Endothelial cell of umbilical vein (primary cell): ENCODE results near the gene ZMIZ1. TPM values are rescaled to one million over a fixed set of nuclear protein-coding genes. Genes with fewer than 3 reads are reported as not detected.

Experiments
- BruUV-seq: library from RNA; stranded (reverse); fragments of 400-500 nt; replicated peaks from 2 replicates; lab custom pipeline; 2021; lab: Mats Ljungman, UMichigan
- CTCF ChIA-PET: fragments of 300-600, 350-600 bp; sonication (Branson Sonifier 250); formaldehyde crosslinking; loops from one replicate; lab custom pipeline; 2021; ENCODE audit warnings: antibody characterized with exemption, inconsistent platforms; lab: Charles Lee
- POLR2A ChIA-PET: fragments of 300-600, 350-600 bp; sonication (Branson Sonifier 250); formaldehyde crosslinking; loops from one replicate; lab custom pipeline; 2021; ENCODE audit warnings: antibody characterized with exemption, inconsistent platforms; lab: Charles Lee
- DNase-seq: peaks from one replicate; pipeline ENCODE4 v3.0.0-alpha.2; 2011; ENCODE audit warnings: low read depth, low spot score
- FAIRE-seq: peaks from 2 replicates; lab custom pipeline; 2011; peaks lifted over from hg19 to GRCh38; lab: Jason Lieb, UNC
- H2AFZ ChIP-seq: 2 replicates; pipeline ENCODE4 v1.6.0; 2012; ENCODE audit warnings: low read depth, low read length, control low read depth, inconsistent platforms
- H3K27ac ChIP-seq: 2 replicates; pipeline ENCODE4 v1.5.1; 2011; ENCODE audit warnings: low read depth, mild to moderate bottlenecking, control low read depth, low read length, moderate library complexity; ENCODE audit not compliant: insufficient read depth
- H3K27me3 ChIP-seq, 2 experiments: 2 replicates each; pipeline versions ENCODE4 v1.6.0 to v1.6.1; 2011; ENCODE audit warnings: low read length in 2 of 2, mixed read lengths in 1 of 2; ENCODE audit not compliant: control insufficient read depth in 2 of 2, insufficient read depth in 2 of 2
- H3K36me3 ChIP-seq, 2 experiments: 2 replicates in 1 of 2; 3 replicates in 1 of 2; pipeline ENCODE4 v1.5.1; 2011; ENCODE audit warnings: low read length in 2 of 2, mild to moderate bottlenecking in 1 of 2, moderate library complexity in 1 of 2; ENCODE audit not compliant: control insufficient read depth in 2 of 2, insufficient read depth in 2 of 2; ENCODE audit errors: extremely low read depth in 1 of 2
- H3K4me1 ChIP-seq: 3 replicates; pipeline ENCODE4 v1.5.1; 2011; ENCODE audit warnings: mild to moderate bottlenecking, low read length; ENCODE audit not compliant: control insufficient read depth, insufficient read depth; ENCODE audit errors: extremely low read depth
- H3K4me2 ChIP-seq: 2 replicates; pipeline ENCODE4 v1.6.1; 2011; ENCODE audit warnings: low read length, control low read depth, mixed read lengths; ENCODE audit not compliant: insufficient read depth
- H3K4me3 ChIP-seq, 3 experiments: fragments of 200-600 bp in 1 of 3; sonication (generic), shearing (Covaris generic) in 1 of 3; replicated peaks in 1 of 3; 2 replicates each; pipeline ENCODE4 v1.5.1; 2011 to 2016; ENCODE audit warnings: control low read depth in 3 of 3, low read length in 3 of 3, mild to moderate bottlenecking in 2 of 3, inconsistent platforms in 1 of 3, low read depth in 1 of 3, moderate library complexity in 1 of 3; ENCODE audit not compliant: insufficient read depth in 1 of 3
- H3K79me2 ChIP-seq: 2 replicates; pipeline ENCODE4 v1.6.0; 2012; ENCODE audit warnings: low read length, inconsistent platforms; ENCODE audit not compliant: control insufficient read depth, insufficient read depth
- H3K9ac ChIP-seq: replicated peaks from 2 replicates; pipeline ENCODE3; 2011; ENCODE audit warnings: low read length, control low read depth; ENCODE audit not compliant: insufficient read depth; ENCODE audit errors: extremely low read depth
- H3K9me1 ChIP-seq: replicated peaks from 3 replicates; pipeline ENCODE4 v1.6.0; 2011; ENCODE audit warnings: mild to moderate bottlenecking, low read length; ENCODE audit not compliant: control insufficient read depth, insufficient read depth; ENCODE audit errors: extremely low read depth
- H3K9me3 ChIP-seq: replicated peaks from 2 replicates; pipeline ENCODE4 v1.5.1; 2012; ENCODE audit warnings: low read length, inconsistent platforms; ENCODE audit not compliant: control insufficient read depth, insufficient read depth
- H4K20me1 ChIP-seq: replicated peaks from 2 replicates; pipeline ENCODE3; 2011; ENCODE audit warnings: mild to moderate bottlenecking, low read length; ENCODE audit not compliant: control insufficient read depth, insufficient read depth; ENCODE audit errors: extremely low read depth
- CTCF ChIP-seq, 2 donors: IDR thresholded peaks; 1 replicate in 1 of 2; 2 replicates in 1 of 2; pipeline ENCODE4 v1.5.1; 2011; ENCODE audit warnings: low read length in 2 of 2, mild to moderate bottlenecking in 2 of 2, moderate library complexity in 2 of 2, control low read depth in 1 of 2, inconsistent platforms in 1 of 2, low read depth in 1 of 2; ENCODE audit not compliant: insufficient read depth in 1 of 2; ENCODE audit errors: extremely low read depth in 1 of 2
- EZH2 ChIP-seq: IDR thresholded peaks from 2 replicates; pipeline ENCODE4 v1.6.1; 2012; ENCODE audit warnings: borderline replicate concordance, low read depth, mild to moderate bottlenecking, moderate library complexity, low read length, inconsistent platforms; ENCODE audit not compliant: severe bottlenecking
- FOS ChIP-seq: IDR thresholded peaks from 2 replicates; pipeline ENCODE4 v1.6.1; 2011; ENCODE audit warnings: mild to moderate bottlenecking, low read length, moderate library complexity, borderline replicate concordance; ENCODE audit not compliant: insufficient read depth
- GATA2 ChIP-seq: IDR thresholded peaks from 2 replicates; pipeline ENCODE4 v1.7.0; 2011; ENCODE audit warnings: low read depth, mild to moderate bottlenecking, moderate library complexity, mixed read lengths, low read length; ENCODE audit not compliant: insufficient read length, insufficient read depth
- JUN ChIP-seq: IDR thresholded peaks from 2 replicates; pipeline ENCODE4 v1.6.1; 2011; ENCODE audit warnings: borderline replicate concordance, low read depth; ENCODE audit not compliant: insufficient read length, insufficient read depth
- MAX ChIP-seq: IDR thresholded peaks from 2 replicates; pipeline ENCODE4 v1.6.1; 2011; ENCODE audit not compliant: insufficient read depth, insufficient read length
- MYC ChIP-seq: IDR thresholded peaks from one replicate; pipeline ENCODE4 v1.6.1; 2011; ENCODE audit warnings: mild to moderate bottlenecking, low read depth, low read length
- POLR2A ChIP-seq: IDR thresholded peaks from 2 replicates; pipeline ENCODE4 v1.6.1; 2012; ENCODE audit warnings: low read depth, mild to moderate bottlenecking, control low read depth, low read length
- POLR2AphosphoS5 ChIP-seq: IDR thresholded peaks from 2 replicates; pipeline ENCODE4 v1.6.1; 2012; ENCODE audit warnings: low read depth, mild to moderate bottlenecking, control low read depth, low read length, moderate library complexity; ENCODE audit not compliant: insufficient read depth
- dilution Hi-C: fragments of 300-500 bp; cut with MboI; formaldehyde crosslinking; loops from one replicate; pipeline ENCODE4 v1.15.0; 2019; ENCODE audit warnings: low sequenced_read_pairs; ENCODE audit not compliant: extremely low pct_ligation_motif_present
- intact Hi-C: fragments of 100-400 bp; cut with micrococcal nuclease; formaldehyde crosslinking; loops from one replicate; pipeline ENCODE4 v1.10.0; 2022
- polyA plus RNA-seq, 4 experiments: library from polyadenylated mRNA; depleted of rRNA in 3 of 4; stranded (reverse) in 3 of 4; unstranded in 1 of 4; fragments of >200 nt; gene quantifications; 2 replicates each; pipeline versions ENCODE4 v1.2.1 to v1.2.3, GENCODE V29; 2011 to 2012; ENCODE audit warnings: missing spikeins in 1 of 4
- total RNA-seq: library from RNA; stranded (reverse); gene quantifications from 2 replicates; pipeline ENCODE4 v1.2.3, GENCODE V29; 2021

The ZMIZ1 gene
- total and polyA plus RNA-seq, 2 donors (not counting 3 experiments of a cell fraction or from before 2014, with no cell fraction given): 12.5 to 46.7 TPM

GRCh38 chr10:79224263-79224949, 155.6 kb downstream of the ZMIZ1 start:
- intact Hi-C loops: no loop called here
- no TSS peak for BruUV-seq
- FAIRE-seq (no peak), DNase-seq (no peak)
- H3K9me1 ChIP-seq: no peaks in the 10 kb centered on the region
- TF ChIP-seq MAX (no peak), FOS (no peak), MYC (no peak), POLR2A (no peak), EZH2 (no peak), JUN (no peak), CTCF (IDR thresholded peaks at IDR 0.05; ENCODE audit: extremely low read depth in 1 of 2, insufficient read depth in 1 of 2, low read depth in 1 of 2, low read length in 2 of 2) (no peak), GATA2 (no peak), POLR2AphosphoS5 (no peak)
- dilution Hi-C loops: no loop called here
- H2AFZ ChIP-seq: no peak overlapping the region
- H3K4me2 ChIP-seq: no peak overlapping the region
- H3K9me3 ChIP-seq: no peaks in the 10 kb centered on the region
- CTCF ChIA-PET: no interaction called here
- no peaks in the 10 kb centered on the region for H3K79me2 ChIP-seq
- peaks cover 20% of the 10 kb centered on the region for H3K4me1 ChIP-seq
- no peaks in the 10 kb centered on the region for H4K20me1 ChIP-seq
- H3K4me3 ChIP-seq: no peak overlapping the region
- peaks cover 0 to 14% of the 10 kb centered on the region in 2 experiments for H3K36me3 ChIP-seq
- POLR2A ChIA-PET: no interaction called here
- H3K9ac ChIP-seq: no peak overlapping the region
- H3K27me3 ChIP-seq: no peaks in the 10 kb centered on the region
- no peak overlapping the region for H3K27ac ChIP-seq
